Measurements from ENCODE around the gene CCDC92.
"Not testable (repeated sequence)": the region's sequence is repeated elsewhere in the genome, so short reads cannot be mapped to it uniquely, and the experiment has no call there.

Gene CCDC92

DNA sequence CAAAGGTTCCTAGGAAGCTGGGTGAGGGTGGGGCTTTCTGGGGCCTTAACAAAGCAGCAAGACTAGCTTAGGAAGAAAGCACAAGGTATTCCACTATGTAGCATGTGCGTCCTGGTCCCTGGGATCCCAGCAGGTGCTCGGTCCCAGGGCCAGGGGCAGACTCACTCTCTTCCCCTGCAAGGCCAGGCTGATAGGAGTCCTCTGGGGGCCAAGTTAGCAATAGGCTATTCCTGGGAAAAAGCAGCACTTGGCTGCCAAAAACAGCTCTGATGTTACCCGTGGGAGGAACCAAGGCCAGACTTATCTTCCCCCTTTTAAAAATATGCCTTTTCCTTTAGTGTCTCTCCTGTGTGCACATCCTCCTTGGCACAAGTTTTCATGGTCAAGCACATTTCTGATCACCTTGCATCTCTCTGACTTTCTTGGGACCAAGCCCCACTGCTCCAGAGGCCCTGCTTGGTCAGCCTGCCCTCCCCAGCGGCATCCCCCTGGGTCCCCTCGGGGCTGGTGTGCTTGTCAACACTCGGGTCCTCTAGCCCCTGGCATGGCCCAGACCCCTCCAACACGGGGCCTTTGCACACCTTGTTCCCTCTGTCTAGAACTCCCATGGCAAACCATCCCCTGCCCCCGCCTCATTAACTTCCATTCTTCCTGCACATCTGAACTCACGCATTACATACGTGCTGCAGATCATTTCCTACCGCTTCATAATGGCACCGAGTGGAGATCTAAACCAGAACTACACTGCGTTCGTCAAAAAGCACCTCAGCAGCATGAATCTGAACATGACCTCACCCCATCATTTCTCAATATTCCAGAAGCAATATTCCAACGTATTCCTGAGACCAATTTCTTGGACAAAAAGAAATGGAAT is 21.9 kb downstream of the CCDC92 start:
- H3K27me3 ChIP-seq (ENCODE audit: control insufficient read depth, insufficient read depth, low read length, poor library complexity, severe bottlenecking): peaks cover 7% of the 10 kb centered on the region

GRCh38 chr12:123949770-123950165 is 22.9 kb downstream of the CCDC92 start:
- Histone ChIP-seq H3K27ac (ENCODE audit: insufficient read depth, low read depth, low read length, poor library complexity, severe bottlenecking) (no peak overlapping the region), H3K27me3 (ENCODE audit: control insufficient read depth, insufficient read depth, low read length, poor library complexity, severe bottlenecking) (peaks cover 4% of the 10 kb centered on the region), H3K4me1 (ENCODE audit: control insufficient read depth, insufficient read depth, low read length) (peaks cover 22% of the 10 kb centered on the region), H3K4me3 (ENCODE audit: insufficient read depth, low read depth, low read length) (no peak overlapping the region), H3K36me3 (ENCODE audit: control insufficient read depth, insufficient read depth, low read length) (no peaks in the 10 kb centered on the region), H3K9me3 (ENCODE audit: control insufficient read depth, low read length) (no peaks in the 10 kb centered on the region)
- WGBS, 2 experiments: 91 to 93% methylated on average over 15 of the region's 15 CpGs

More for the DNA sequence above, 21.9 kb downstream of the CCDC92 start:
- no peak overlapping the region for H3K27ac ChIP-seq (ENCODE audit: insufficient read depth, low read depth, low read length, poor library complexity, severe bottlenecking)
- no peaks in the 10 kb centered on the region for H3K9me3 ChIP-seq (ENCODE audit: control insufficient read depth, low read length)
- peaks cover 18% of the 10 kb centered on the region for H3K4me1 ChIP-seq (ENCODE audit: control insufficient read depth, insufficient read depth, low read length)
- WGBS, 2 experiments: 93 to 95% methylated on average over 15 of the region's 15 CpGs
- no peaks in the 10 kb centered on the region for H3K36me3 ChIP-seq (ENCODE audit: control insufficient read depth, insufficient read depth, low read length)
- no peak overlapping the region for H3K4me3 ChIP-seq (ENCODE audit: insufficient read depth, low read depth, low read length)

- Histone ChIP-seq H3K27ac (ENCODE audit: insufficient read depth, low read depth, low read length, poor library complexity, severe bottlenecking) (peak overlapping the region; percentile 47), H3K9me3 (ENCODE audit: control insufficient read depth, low read length) (no peaks in the 10 kb centered on the region), H3K27me3 (ENCODE audit: control insufficient read depth, insufficient read depth, low read length, poor library complexity, severe bottlenecking) (peaks cover 4% of the 10 kb centered on the region), H3K4me1 (ENCODE audit: control insufficient read depth, insufficient read depth, low read length) (peaks cover 22% of the 10 kb centered on the region), H3K36me3 (ENCODE audit: control insufficient read depth, insufficient read depth, low read length) (no peaks in the 10 kb centered on the region), H3K4me3 (ENCODE audit: insufficient read depth, low read depth, low read length) (no peak overlapping the region)
- WGBS, 2 experiments: 82 to 83% methylated on average over 19 of the region's 19 CpGs
These were observed 23.5 kb downstream of the CCDC92 start for GRCh38 chr12:123948796-123949769.

- Histone ChIP-seq H3K36me3 (ENCODE audit: control insufficient read depth, insufficient read depth, low read length) (no peaks in the 10 kb centered on the region), H3K4me1 (ENCODE audit: control insufficient read depth, insufficient read depth, low read length) (peaks cover 22% of the 10 kb centered on the region), H3K27me3 (ENCODE audit: control insufficient read depth, insufficient read depth, low read length, poor library complexity, severe bottlenecking) (peaks cover 4% of the 10 kb centered on the region), H3K4me3 (ENCODE audit: insufficient read depth, low read depth, low read length) (no peak overlapping the region), H3K9me3 (ENCODE audit: control insufficient read depth, low read length) (no peaks in the 10 kb centered on the region), H3K27ac (ENCODE audit: insufficient read depth, low read depth, low read length, poor library complexity, severe bottlenecking) (peak overlapping the region; percentile 47)
- WGBS, 2 experiments: 77 to 79% methylated on average over 11 of the region's 11 CpGs
These were observed 24.2 kb downstream of the CCDC92 start for GRCh38 chr12:123948401-123948795.

DNA sequence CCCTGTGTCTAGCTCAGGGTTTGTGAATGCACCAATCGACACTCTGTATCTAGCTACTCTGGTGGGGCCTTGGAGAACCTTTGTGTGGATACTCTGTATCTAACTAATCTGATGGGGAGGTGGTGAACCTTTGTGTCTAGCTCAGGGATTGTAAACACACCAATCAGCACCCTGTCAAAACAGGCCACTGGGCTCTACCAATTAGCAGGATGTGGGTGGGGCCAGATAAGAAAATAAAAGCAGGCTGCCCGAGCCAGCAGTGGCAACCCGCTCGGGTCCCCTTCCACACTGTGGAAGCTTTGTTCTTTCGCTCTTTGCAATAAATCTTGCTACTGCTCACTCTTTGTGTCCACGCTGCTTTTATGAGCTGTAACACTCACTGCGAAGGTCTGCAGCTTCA is 25.1 kb downstream of the CCDC92 start:
- H3K9me3 ChIP-seq (ENCODE audit: control insufficient read depth, low read length); H3K36me3 ChIP-seq (ENCODE audit: control insufficient read depth, insufficient read depth, low read length); H3K27me3 ChIP-seq (ENCODE audit: control insufficient read depth, insufficient read depth, low read length, poor library complexity, severe bottlenecking); H3K27ac ChIP-seq (ENCODE audit: insufficient read depth, low read depth, low read length, poor library complexity, severe bottlenecking); H3K4me3 ChIP-seq (ENCODE audit: insufficient read depth, low read depth, low read length): not testable (repeated sequence)
- H3K4me1 ChIP-seq (ENCODE audit: control insufficient read depth, insufficient read depth, low read length): peaks cover 22% of the 10 kb centered on the region
- WGBS, 2 experiments: 76 to 88% methylated on average over 6 of the region's 7 CpGs

GRCh38 chr12:123946516-123947505 is 25.8 kb downstream of the CCDC92 start:
- not testable (repeated sequence) for H3K27ac ChIP-seq (ENCODE audit: insufficient read depth, low read depth, low read length, poor library complexity, severe bottlenecking); H3K9me3 ChIP-seq (ENCODE audit: control insufficient read depth, low read length); H3K4me3 ChIP-seq (ENCODE audit: insufficient read depth, low read depth, low read length); H3K27me3 ChIP-seq (ENCODE audit: control insufficient read depth, insufficient read depth, low read length, poor library complexity, severe bottlenecking); H3K36me3 ChIP-seq (ENCODE audit: control insufficient read depth, insufficient read depth, low read length)
- H3K4me1 ChIP-seq (ENCODE audit: control insufficient read depth, insufficient read depth, low read length): peaks cover 22% of the 10 kb centered on the region
- 94% methylated on average over 34 to 35 of the region's 35 CpGs for WGBS, 2 experiments

GRCh38 chr12:123946152-123946515 is 26.5 kb downstream of the CCDC92 start:
- no peak overlapping the region for H3K4me3 ChIP-seq (ENCODE audit: insufficient read depth, low read depth, low read length)
- 87 to 91% methylated on average over 8 of the region's 8 CpGs for WGBS, 2 experiments
- H3K9me3 ChIP-seq (ENCODE audit: control insufficient read depth, low read length): no peaks in the 10 kb centered on the region
- H3K4me1 ChIP-seq (ENCODE audit: control insufficient read depth, insufficient read depth, low read length): peaks cover 22% of the 10 kb centered on the region
- no peaks in the 10 kb centered on the region for H3K36me3 ChIP-seq (ENCODE audit: control insufficient read depth, insufficient read depth, low read length)
- no peaks in the 10 kb centered on the region for H3K27me3 ChIP-seq (ENCODE audit: control insufficient read depth, insufficient read depth, low read length, poor library complexity, severe bottlenecking)
- no peak overlapping the region for H3K27ac ChIP-seq (ENCODE audit: insufficient read depth, low read depth, low read length, poor library complexity, severe bottlenecking)

DNA sequence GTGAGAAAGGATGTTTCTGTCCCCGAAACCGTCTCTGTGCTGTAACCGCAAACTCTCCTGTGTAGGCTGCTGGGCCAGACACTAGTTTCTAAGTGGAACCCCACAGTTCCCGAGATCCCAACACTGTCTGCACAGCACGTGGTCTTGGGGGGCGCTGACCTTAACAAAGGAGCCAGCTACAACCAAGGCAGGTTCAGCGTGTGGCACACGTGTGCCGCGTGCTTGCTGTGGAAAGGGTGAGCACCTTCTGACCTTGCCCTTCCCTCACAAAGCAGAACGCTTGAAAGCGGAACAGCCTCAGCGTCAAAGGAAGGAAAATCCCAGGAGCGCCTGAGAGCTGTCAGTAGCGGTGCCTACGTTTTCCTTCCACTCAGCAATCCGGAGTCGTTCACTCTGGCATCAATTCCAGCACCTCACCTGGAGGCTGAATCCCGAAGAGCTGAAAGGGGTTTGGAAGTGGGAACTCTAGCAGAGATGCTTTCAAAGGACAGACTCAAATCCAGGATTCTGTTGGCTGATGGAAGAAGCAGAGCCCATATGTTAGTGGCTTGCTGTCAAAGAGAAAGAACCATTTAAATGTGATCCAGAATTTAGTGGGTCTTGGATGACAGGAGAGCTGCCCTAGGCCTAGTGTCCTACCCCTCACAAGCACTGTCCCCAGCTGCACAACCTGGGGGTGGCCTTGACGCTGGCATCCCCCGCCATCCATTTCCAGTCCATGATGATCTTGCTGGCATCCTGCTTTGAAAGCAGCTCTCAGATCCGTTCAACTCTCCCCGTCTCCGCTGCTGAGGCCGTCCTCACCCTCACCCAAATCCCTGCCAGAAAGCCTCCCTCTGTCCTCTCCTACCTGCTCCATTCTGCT is 27.1 kb downstream of the CCDC92 start:
- H3K9me3 ChIP-seq (ENCODE audit: control insufficient read depth, low read length): no peaks in the 10 kb centered on the region
- no peak overlapping the region for H3K27ac ChIP-seq (ENCODE audit: insufficient read depth, low read depth, low read length, poor library complexity, severe bottlenecking)
- 87 to 91% methylated on average over 25 of the region's 25 CpGs for WGBS, 2 experiments
- no peaks in the 10 kb centered on the region for H3K36me3 ChIP-seq (ENCODE audit: control insufficient read depth, insufficient read depth, low read length)
- peaks cover 22% of the 10 kb centered on the region for H3K4me1 ChIP-seq (ENCODE audit: control insufficient read depth, insufficient read depth, low read length)
- no peak overlapping the region for H3K4me3 ChIP-seq (ENCODE audit: insufficient read depth, low read depth, low read length)
- no peaks in the 10 kb centered on the region for H3K27me3 ChIP-seq (ENCODE audit: control insufficient read depth, insufficient read depth, low read length, poor library complexity, severe bottlenecking)

DNA sequence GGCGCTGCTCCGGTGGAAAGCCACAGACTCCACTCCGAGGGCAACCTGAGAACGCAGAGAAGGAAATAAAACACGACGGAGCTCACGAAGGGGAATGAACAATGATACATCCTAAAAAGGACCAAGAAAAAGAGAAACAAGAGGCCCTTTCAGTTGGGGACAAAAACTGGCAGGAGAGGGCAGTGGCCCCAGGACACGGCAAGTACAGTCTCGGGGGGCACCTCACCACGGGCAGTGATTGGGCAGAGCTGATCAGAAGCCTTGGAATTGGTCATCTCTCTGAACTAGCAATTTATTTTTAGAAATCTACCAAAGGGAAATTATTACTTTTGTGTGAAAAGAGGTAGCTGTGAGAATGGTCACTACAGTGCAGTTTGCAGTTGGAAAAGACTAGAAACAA is 27.9 kb downstream of the CCDC92 start:
- H3K27me3 ChIP-seq (ENCODE audit: control insufficient read depth, insufficient read depth, low read length, poor library complexity, severe bottlenecking): no peaks in the 10 kb centered on the region
- 91 to 92% methylated on average over 10 of the region's 10 CpGs for WGBS, 2 experiments
- no peak overlapping the region for H3K4me3 ChIP-seq (ENCODE audit: insufficient read depth, low read depth, low read length)
- no peaks in the 10 kb centered on the region for H3K9me3 ChIP-seq (ENCODE audit: control insufficient read depth, low read length)
- H3K36me3 ChIP-seq (ENCODE audit: control insufficient read depth, insufficient read depth, low read length): no peaks in the 10 kb centered on the region
- peaks cover 19% of the 10 kb centered on the region for H3K4me1 ChIP-seq (ENCODE audit: control insufficient read depth, insufficient read depth, low read length)
- H3K27ac ChIP-seq (ENCODE audit: insufficient read depth, low read depth, low read length, poor library complexity, severe bottlenecking): no peak overlapping the region
